Psoas muscle (tissue), 8 donors: ENCODE results near the gene CDK5R1. TPM values are rescaled to one million over a fixed set of nuclear protein-coding genes. Genes with fewer than 3 reads are reported as not detected.

Experiments used
- ATAC-seq, 4 donors: fragments of 200-7000 bp; cut with Tn5 transposase; one replicate each; pipeline ENCODE4 v1.9.1; 2020; ENCODE audit warnings: moderate library complexity in 3 of 4, mild to moderate bottlenecking in 2 of 4
- DNase-seq, 2 donors: peaks; one replicate each; pipeline ENCODE4 v3.0.0-alpha.2; 2020
- H3K27ac ChIP-seq: fragments of 200-600 bp; one replicate; pipeline ENCODE4 v1.8.0; 2022
- H3K27me3 ChIP-seq, 3 donors: fragments of 200-600 bp in 1 of 3; one replicate each; pipeline versions ENCODE4 v1.6.1 to v1.8.0; 2013 to 2022; ENCODE audit warnings: low read length in 2 of 3, mild to moderate bottlenecking in 2 of 3, moderate library complexity in 1 of 3; ENCODE audit not compliant: insufficient read depth in 3 of 3
- H3K36me3 ChIP-seq, 2 donors: fragments of 200-600 bp in 1 of 2; one replicate each; pipeline versions ENCODE4 v1.6.1 to v1.8.0; 2013 to 2022; ENCODE audit warnings: low read depth in 1 of 2, mild to moderate bottlenecking in 1 of 2, moderate library complexity in 1 of 2; ENCODE audit not compliant: insufficient read depth in 1 of 2
- H3K4me1 ChIP-seq: fragments of 200-600 bp; one replicate; pipeline ENCODE4 v1.8.0; 2022
- H3K4me3 ChIP-seq: fragments of 200-600 bp; one replicate; pipeline ENCODE4 v1.8.0; 2022; ENCODE audit warnings: mild to moderate bottlenecking
- H3K9me3 ChIP-seq: fragments of 200-600 bp; one replicate; pipeline ENCODE4 v1.8.0; 2022
- CTCF ChIP-seq: fragments of 200-600 bp; IDR thresholded peaks from one replicate; pipeline ENCODE4 v1.8.0; 2022; ENCODE audit warnings: antibody characterized with exemption
- WGBS, 3 donors: extraction: QIAGEN DNeasy Blood & Tissue Kit; methylation state at CpG; one replicate each; pipeline versions ENCODE4 v1.1.6 to v1.1.7; 2013; 5-methylcytosine and 5-hydroxymethylcytosine counted together
- intact Hi-C, 2 donors: fragments of 100-400 bp; cut with DNase I; formaldehyde crosslinking; loops; one replicate each; pipeline versions ENCODE4 v1.11.0 to v1.14.2; 2022
- polyA plus RNA-seq, 3 donors: library from polyadenylated mRNA; stranded (reverse); fragments of 200-250 nt; gene quantifications; one replicate each; pipeline ENCODE4 v1.2.3, GENCODE V29; 2013
- total RNA-seq, 4 donors: library from RNA; stranded (reverse); fragmentation: NEBNext Ultra II Directional in 2 of 4; extraction: Animal tissue kit (Norgen Biotek cat#: 25700) in 2 of 4; gene quantifications; one replicate each; pipeline versions ENCODE4 v1.2.1 to v1.2.4, GENCODE V29; 2021 to 2023
- donor health status: healthy with polysubstance abuse.
- donor health status: DM: no; HTN: no; CAD: no; lungs with moderate emphysema.
- donor health status: Bipolar disorder and iron deficiency.
- donor health status: healthy.
- donor health status: DM: yes; HTN: yes; CAD: no.
- donor health status: DM: no; HTN: no; CAD: no.
- donor health status: DM: no; HTN: no; CAD: no.
- donor health status: DM: yes; HTN: yes; CAD: no.

The CDK5R1 gene
- total and polyA plus RNA-seq, 7 donors: 0.44 to 5.2 (median 2.0) TPM

- DNase-seq (peak; percentile 51 to 80), ATAC-seq (peak; percentile 84 to 87 (median 86))
- 56 to 79% (median 58%) methylated on average over 16 of the region's 16 CpGs for WGBS, 3 donors
- Histone ChIP-seq H3K36me3 (no peaks in the 10 kb centered on the region), H3K27ac (peak overlapping the region; percentile 98), H3K4me3 (peak overlapping the region; percentile 50), H3K27me3 (no peaks in the 10 kb centered on the region), H3K4me1 (peaks cover 34% of the 10 kb centered on the region), H3K9me3 (no peaks in the 10 kb centered on the region)
- intact Hi-C loops: loop anchor here in 1 of 2 donors (5.0 kb wide), 1 partner anchor 111 kb away; no protein-coding TSS in a partner anchor
- TF ChIP-seq CTCF: no peak
Observed at GRCh38 chr17:32496395-32497073, 9.7 kb downstream of the CDK5R1 start.

- Histone ChIP-seq H3K27ac (peak overlapping the region; percentile 98), H3K4me1 (peaks cover 34% of the 10 kb centered on the region), H3K36me3 (no peaks in the 10 kb centered on the region), H3K9me3 (no peaks in the 10 kb centered on the region), H3K4me3 (no peak overlapping the region), H3K27me3 (no peaks in the 10 kb centered on the region)
- DNase-seq: peak in 1 of 2 donors; percentile 55
- intact Hi-C loops: loop anchor here in 1 of 2 donors (5.0 kb wide), 1 partner anchor 110 kb away; no protein-coding TSS in a partner anchor
- peak in 3 of 4 donors; percentile 31 to 45 (median 41) for ATAC-seq
- TF ChIP-seq CTCF: peak; percentile 11
- WGBS, 3 donors: 58 to 72% (median 61%) methylated on average over 18 of the region's 18 CpGs
Observed at GRCh38 chr17:32497431-32498205, 10.8 kb downstream of the CDK5R1 start.

GRCh38 chr17:32498391-32498790 is 11.6 kb downstream of the CDK5R1 start:
- WGBS, 3 donors: 42 to 60% (median 49%) methylated on average over 9 of the region's 9 CpGs
- intact Hi-C loops: loop anchor here in 1 of 2 donors (5.0 kb wide), 1 partner anchor 109 kb away; no protein-coding TSS in a partner anchor
- Histone ChIP-seq H3K4me3 (no peak overlapping the region), H3K27ac (no peak overlapping the region), H3K36me3 (no peaks in the 10 kb centered on the region), H3K4me1 (peaks cover 34% of the 10 kb centered on the region), H3K27me3 (no peaks in the 10 kb centered on the region), H3K9me3 (no peaks in the 10 kb centered on the region)
- no peak for TF ChIP-seq CTCF
- DNase-seq (no peak), ATAC-seq (no peak)

GRCh38 chr17:32502013-32502412 is 15.2 kb downstream of the CDK5R1 start:
- peaks cover 6% of the 10 kb centered on the region for H3K4me1 ChIP-seq
- no peak for TF ChIP-seq CTCF
- H3K27me3 ChIP-seq: no peaks in the 10 kb centered on the region
- ATAC-seq (no peak), DNase-seq (no peak)
- intact Hi-C loops: loop anchor here in 1 of 2 donors (10.0 kb wide), 1 partner anchor 243 kb away; no protein-coding TSS in a partner anchor
- H3K27ac ChIP-seq: no peak overlapping the region
- no peaks in the 10 kb centered on the region for H3K36me3 ChIP-seq
- H3K9me3 ChIP-seq: no peaks in the 10 kb centered on the region
- WGBS, 3 donors: 83% methylated on average over 3 of the region's 3 CpGs
- H3K4me3 ChIP-seq: no peak overlapping the region
